GM18951 (cell line): ENCODE data around the gene PRDM8.

ENCODE experiments used
- POLR2A ChIP-seq: IDR thresholded peaks from 4 replicates; pipeline ENCODE4 v1.6.1; 2011; ENCODE audit warnings: mild to moderate bottlenecking; ENCODE audit not compliant: insufficient read length, insufficient read depth; ENCODE audit errors: extremely low read depth
- in situ Hi-C: fragments of 300-500 bp; cut with MboI; formaldehyde crosslinking; loops from one replicate; pipeline ENCODE4 v1.12.0; 2022; ENCODE audit warnings: low sequenced_read_pairs, mixed read lengths, inconsistent platforms; ENCODE audit not compliant: unreplicated experiment

The PRDM8 gene

GRCh38 chr4:80210549-80210948, 13.2 kb downstream of the PRDM8 start:
- in situ Hi-C loops, result loop anchor here (25.0 kb wide), 1 partner anchor 1248 kb away; no protein-coding TSS in a partner anchor
- no peak for TF ChIP-seq POLR2A

GRCh38 chr4:80213117-80213815, 16.0 kb downstream of the PRDM8 start:
- in situ Hi-C loops, result loop anchor here (25.0 kb wide), 1 partner anchor 1251 kb away; no protein-coding TSS in a partner anchor

GRCh38 chr4:80215449-80216052, 18.2 kb downstream of the PRDM8 start:
- in situ Hi-C loops, result loop anchor here (25.0 kb wide), 1 partner anchor 1253 kb away; no protein-coding TSS in a partner anchor
- no peak for TF ChIP-seq POLR2A

More at GRCh38 chr4:80213117-80213815, 16.0 kb downstream of the PRDM8 start:
- TF ChIP-seq POLR2A, result no peak

GRCh38 chr4:80216100-80216761, 18.9 kb downstream of the PRDM8 start:
- in situ Hi-C loops, result loop anchor here (25.0 kb wide), 1 partner anchor 1254 kb away; no protein-coding TSS in a partner anchor
- no peak for TF ChIP-seq POLR2A

GRCh38 chr4:80219301-80220025, 22.2 kb downstream of the PRDM8 start:
- TF ChIP-seq POLR2A, result no peak
- in situ Hi-C loops, result loop anchor here (25.0 kb wide), 1 partner anchor 1257 kb away; no protein-coding TSS in a partner anchor

- in situ Hi-C loops, result loop anchor here (25.0 kb wide), 1 partner anchor 1258 kb away; no protein-coding TSS in a partner anchor
- TF ChIP-seq POLR2A, result no peak
Observed at GRCh38 chr4:80220711-80221110, 23.4 kb downstream of the PRDM8 start.

GRCh38 chr4:80221161-80221560, 23.9 kb downstream of the PRDM8 start:
- in situ Hi-C loops, result loop anchor here (25.0 kb wide), 1 partner anchor 1259 kb away; no protein-coding TSS in a partner anchor
- no peak for TF ChIP-seq POLR2A

GRCh38 chr4:80225595-80225994, 28.3 kb downstream of the PRDM8 start:
- in situ Hi-C loops, result no loop called here

GRCh38 chr4:80226094-80226493, 28.8 kb downstream of the PRDM8 start:
- TF ChIP-seq POLR2A, result no peak
- in situ Hi-C loops, result no loop called here

More at GRCh38 chr4:80225595-80225994, 28.3 kb downstream of the PRDM8 start:
- no peak for TF ChIP-seq POLR2A

- in situ Hi-C loops, result no loop called here
- no peak for TF ChIP-seq POLR2A
Observed at GRCh38 chr4:80228460-80228859, 31.2 kb downstream of the PRDM8 start.

GRCh38 chr4:80229128-80229527, 31.8 kb downstream of the PRDM8 start:
- in situ Hi-C loops, result no loop called here
- TF ChIP-seq POLR2A, result no peak

GRCh38 chr4:80229590-80229989, 32.3 kb downstream of the PRDM8 start:
- in situ Hi-C loops, result no loop called here
- TF ChIP-seq POLR2A, result no peak

GRCh38 chr4:80231180-80231579, 33.9 kb downstream of the PRDM8 start:
- in situ Hi-C loops, result no loop called here
- no peak for TF ChIP-seq POLR2A
